K562 (cell line): Measurements from ENCODE around the gene CHRNA9. TPM values are rescaled to one million over a fixed set of nuclear protein-coding genes. Genes with fewer than 3 reads are reported as not detected.

Experiments
- ASH1L ChIP-seq: fragments of 450-650 bp; IDR thresholded peaks from 2 replicates; pipeline ENCODE4 v1.6.1; 2018; ENCODE audit warnings: borderline replicate concordance, mild to moderate bottlenecking, low read depth; ENCODE audit not compliant: partially characterized antibody
- BRD4 ChIP-seq: fragments of 200-600 bp; sonication (generic); IDR thresholded peaks from 2 replicates; pipeline ENCODE4 v1.6.1; 2017; ENCODE audit warnings: inconsistent platforms
- CHAMP1 ChIP-seq: fragments of 450-650 bp; IDR thresholded peaks from 2 replicates; pipeline ENCODE4 v1.6.1; 2016; ENCODE audit warnings: mild to moderate bottlenecking
- CHCHD3 ChIP-seq: fragments of 250-450 bp; sonication (Bioruptor Pico); IDR thresholded peaks from 2 replicates; pipeline ENCODE4 v2.1.2; 2022; ENCODE audit warnings: mild to moderate bottlenecking
- DMBX1 ChIP-seq: fragments of 250-450 bp; sonication (Bioruptor Pico); IDR thresholded peaks from 2 replicates; pipeline ENCODE4 v1.8.0; 2022; ENCODE audit warnings: inconsistent platforms, mild to moderate bottlenecking, moderate library complexity, borderline replicate concordance
- HSF4 ChIP-seq: fragments of 250-450 bp; sonication (Bioruptor Pico); IDR thresholded peaks from 2 replicates; pipeline ENCODE4 v2.1.2; 2022; ENCODE audit warnings: mild to moderate bottlenecking, moderate library complexity, borderline replicate concordance
- LARP7 ChIP-seq: fragments of 450-650 bp; IDR thresholded peaks from 2 replicates; pipeline ENCODE4 v1.6.1; 2016
- MAFF ChIP-seq: IDR thresholded peaks from 2 replicates; pipeline ENCODE4 v1.6.1; 2012; ENCODE audit warnings: low read length, improper control_type of control experiment
- NCOA2 ChIP-seq, 2 experiments: fragments of 450-650 bp; IDR thresholded peaks; 2 replicates each; pipeline ENCODE4 v1.6.1; 2018; ENCODE audit warnings: mild to moderate bottlenecking in 2 of 2, moderate library complexity in 1 of 2; ENCODE audit not compliant: partially characterized antibody in 2 of 2
- PBX2 ChIP-seq, 2 experiments: IDR thresholded peaks in 1 of 2; conservative IDR thresholded peaks in 1 of 2; 2 replicates each; pipeline ENCODE4 v1.6.1; 2016; ENCODE audit warnings: low read depth in 2 of 2, mild to moderate bottlenecking in 1 of 2, missing compliant biosample characterization in 1 of 2, missing genetic modification characterization in 1 of 2, moderate library complexity in 1 of 2
- PHF21A ChIP-seq: fragments of 450-650 bp; IDR thresholded peaks from 2 replicates; pipeline ENCODE4 v1.6.1; 2017; ENCODE audit warnings: low read depth, borderline replicate concordance
- POLR2AphosphoS5 ChIP-seq: IDR thresholded peaks from 2 replicates; pipeline ENCODE4 v1.6.1; 2011; ENCODE audit warnings: mild to moderate bottlenecking, low read depth, low read length, moderate library complexity; ENCODE audit not compliant: control insufficient read depth, insufficient read depth
- PTBP1 ChIP-seq: fragments of 200-400 bp; formaldehyde crosslinking; IDR thresholded peaks from 2 replicates; pipeline ENCODE4 v1.6.1; 2017; ENCODE audit warnings: low read depth, low read length
- RCOR1 ChIP-seq, 2 experiments: IDR thresholded peaks; 2 replicates each; pipeline ENCODE4 v1.6.1; 2012; ENCODE audit warnings: low read depth in 2 of 2, low read length in 2 of 2, borderline replicate concordance in 1 of 2, improper control_type of control experiment in 1 of 2
- SIX5 ChIP-seq, 2 experiments: IDR thresholded peaks; 2 replicates each; pipeline ENCODE4 v1.6.1; 2011; ENCODE audit warnings: low read length in 2 of 2, borderline replicate concordance in 1 of 2, low read depth in 1 of 2, mild to moderate bottlenecking in 1 of 2, moderate library complexity in 1 of 2; ENCODE audit not compliant: insufficient read depth in 1 of 2
- TBP ChIP-seq: optimal IDR thresholded peaks from 2 replicates; pipeline ENCODE3; 2011; ENCODE audit warnings: low read depth, low read length, improper control_type of control experiment
- YY1 ChIP-seq, 3 experiments: IDR thresholded peaks; 2 replicates each; pipeline ENCODE4 v1.6.1; 2011; ENCODE audit warnings: low read length in 2 of 3, mild to moderate bottlenecking in 2 of 3, moderate library complexity in 2 of 3, borderline replicate concordance in 1 of 3, control low read depth in 1 of 3, low read depth in 1 of 3; ENCODE audit not compliant: insufficient read depth in 3 of 3, insufficient replicate concordance in 2 of 3, control insufficient read depth in 1 of 3, insufficient read length in 1 of 3; ENCODE audit errors: extremely low read depth in 1 of 3
- ZC3H11A ChIP-seq: IDR thresholded peaks from 2 replicates; pipeline ENCODE4 v1.6.1; 2012; ENCODE audit warnings: low read depth, low read length, improper control_type of control experiment
- ZNF449 ChIP-seq: fragments of 250-450 bp; sonication (Bioruptor Pico); IDR thresholded peaks from 2 replicates; pipeline ENCODE4 v1.8.0; 2022; ENCODE audit warnings: moderate library complexity, mild to moderate bottlenecking, inconsistent platforms
- polyA plus RNA-seq, 8 experiments: library from polyadenylated mRNA; depleted of rRNA in 4 of 8; stranded (reverse) in 5 of 8; unstranded in 3 of 8; fragments of >200 nt; fragmentation: Nextera tagmentation in 2 of 8; fragmentation: Illumina TruSeq in 1 of 8; extraction: Ambion mirVana in 2 of 8; extraction: Trizol in 1 of 8; gene quantifications; 2 replicates each; pipeline versions ENCODE4 v1.2.1 to v1.2.3, GENCODE V29; 2011 to 2014; ENCODE audit warnings: inconsistent platforms in 1 of 8, missing spikeins in 1 of 8
- total RNA-seq, 7 experiments: library from RNA; depleted of rRNA in 6 of 7; stranded (reverse); fragments of >200 nt in 6 of 7; fragmentation: Illumina TruSeq in 2 of 7; extraction: Trizol in 2 of 7; gene quantifications; 2 replicates each; pipeline versions ENCODE4 v1.2.1 to v1.2.3, GENCODE V29; 2011 to 2021; ENCODE audit warnings: low replicate concordance in 1 of 7
- TF ChIP-seq, protein P1 (sequence below): fragments of 250-450 bp; sonication (Bioruptor Pico); IDR thresholded peaks from 2 replicates; pipeline ENCODE4 v1.8.0; 2022; ENCODE audit warnings: moderate library complexity, mild to moderate bottlenecking, inconsistent platforms

The CHRNA9 gene
- total and polyA plus RNA-seq, 9 of the 15 experiments (the other 6 are each of a cell fraction or from before 2014, with no cell fraction given), result not detected

DNA sequence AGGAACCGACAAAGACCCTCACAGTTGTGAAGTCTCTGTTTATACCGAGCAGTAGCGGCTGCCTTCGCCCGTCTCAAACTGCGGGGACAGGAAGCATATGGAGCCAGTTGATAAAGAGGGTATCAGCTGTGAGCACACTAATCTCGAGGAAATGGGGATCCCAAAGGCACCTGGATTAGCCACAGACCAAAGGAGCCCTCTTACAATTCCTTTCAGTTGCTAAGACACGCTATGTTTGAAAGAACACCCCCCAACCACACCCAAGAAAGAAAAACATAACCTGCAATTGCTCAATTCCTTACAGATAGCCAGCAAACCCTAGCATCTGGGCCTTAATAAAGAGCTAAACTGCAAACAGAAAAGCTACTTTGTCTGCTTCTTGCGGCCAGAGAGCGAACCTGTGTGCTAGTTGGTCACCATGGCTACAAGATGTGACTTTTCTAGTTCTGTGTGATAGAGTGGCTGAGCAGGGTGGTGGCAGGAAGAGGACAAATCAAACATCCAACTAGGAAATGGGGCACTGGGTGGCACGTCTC is 23.3 kb upstream of the CHRNA9 start (continued):
- TF ChIP-seq PBX2 (CRISPR knock-in tag; IDR thresholded peaks at IDR 0.05; ENCODE audit: low read depth), result no peak
- TF ChIP-seq PBX2 (tag; conservative IDR thresholded peaks at IDR 0.05; ENCODE audit: low read depth), result no peak
- TF ChIP-seq PHF21A, result no peak
- TF ChIP-seq TBP, result peak; percentile 41
- TF ChIP-seq ZC3H11A, result no peak
- TF ChIP-seq BRD4, result no peak
- no peak for TF ChIP-seq PTBP1
- no peak for TF ChIP-seq CHCHD3 (CRISPR knock-in tag)
- no peak for TF ChIP-seq NCOA2 (IDR thresholded peaks at IDR 0.05; ENCODE audit: partially characterized antibody in 2 of 2)
- TF ChIP-seq ASH1L, result no peak
- no peak for TF ChIP-seq ZNF449 (CRISPR knock-in tag)
- TF ChIP-seq POLR2AphosphoS5, result peak; percentile 90
- peak in 1 of 2 experiments; percentile 80; a peak in 1 of 4 replicates for TF ChIP-seq RCOR1 (IDR thresholded peaks at IDR 0.05; ENCODE audit: borderline replicate concordance in 1 of 2, low read depth in 2 of 2, low read length in 2 of 2)
- TF ChIP-seq HSF4, result no peak
- TF ChIP-seq LARP7, result no peak
- TF ChIP-seq DMBX1 (CRISPR knock-in tag), result peak; percentile 26; the same call in 1 of the 2 replicates
- TF ChIP-seq SIX5 (IDR thresholded peaks at IDR 0.05; ENCODE audit: borderline replicate concordance in 1 of 2, insufficient read depth in 1 of 2, low read depth in 1 of 2, low read length in 2 of 2), result no peak
- TF ChIP-seq YY1 (IDR thresholded peaks at IDR 0.05; ENCODE audit: borderline replicate concordance in 1 of 3, control insufficient read depth in 1 of 3, extremely low read depth in 1 of 3, insufficient read depth in 3 of 3, insufficient read length in 1 of 3, insufficient replicate concordance in 2 of 3, low read depth in 1 of 3, low read length in 2 of 3), result peak in 1 of 3 experiments; percentile 16
- TF ChIP-seq, protein P1, sequence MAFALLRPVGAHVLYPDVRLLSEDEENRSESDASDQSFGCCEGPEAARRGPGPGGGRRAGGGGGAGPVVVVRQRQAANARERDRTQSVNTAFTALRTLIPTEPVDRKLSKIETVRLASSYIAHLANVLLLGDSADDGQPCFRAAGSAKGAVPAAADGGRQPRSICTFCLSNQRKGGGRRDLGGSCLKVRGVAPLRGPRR (CRISPR knock-in tag), result no peak
- TF ChIP-seq CHAMP1, result no peak
- no peak for TF ChIP-seq MAFF
